ENCODE data around the gene DLGAP1.

The DLGAP1 gene

DNA sequence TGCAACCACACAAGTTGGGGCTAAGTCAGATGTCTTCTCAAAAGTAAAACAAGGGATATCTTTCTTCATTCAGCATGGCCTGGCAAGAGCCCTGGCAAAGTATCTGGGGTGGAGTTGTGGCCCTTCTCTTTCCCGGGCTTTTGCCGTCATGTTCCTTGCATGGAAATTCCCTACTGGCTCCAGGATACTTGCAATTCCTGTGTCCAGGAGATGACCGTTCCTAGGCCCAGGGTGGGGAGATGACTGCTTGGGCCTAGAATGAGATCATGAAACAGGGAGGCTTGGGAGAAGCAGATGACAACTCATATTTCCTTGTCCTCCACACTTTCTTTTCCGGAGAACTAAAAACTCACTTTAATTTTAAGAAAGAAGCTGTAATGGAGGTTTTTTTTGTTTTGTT lies 944.2 kb downstream of the DLGAP1 start:
- Histone ChIP-seq H3F3A (ENCODE audit: insufficient read depth, low read length) (no peaks in the 10 kb centered on the region), H3K4me3 (ENCODE audit: low read depth, low read length, poor library complexity, severe bottlenecking) (no peak overlapping the region), H3K27ac (ENCODE audit: low read depth, low read length, poor library complexity, severe bottlenecking) (no peak overlapping the region), H3K9me2 (ENCODE audit: low read depth, low read length) (no peaks in the 10 kb centered on the region), H3K9me3 (ENCODE audit: low read length) (no peaks in the 10 kb centered on the region), H3K36me3 (ENCODE audit: insufficient read depth, low read length) (no peaks in the 10 kb centered on the region), H3K4me2 (ENCODE audit: low read length) (no peak overlapping the region), H4K20me1 (ENCODE audit: insufficient read depth, low read length) (no peaks in the 10 kb centered on the region), H3K4me1 (ENCODE audit: insufficient read depth, low read length, severe bottlenecking) (peaks cover 23% of the 10 kb centered on the region), H3K79me2 (ENCODE audit: insufficient read depth, low read length) (no peaks in the 10 kb centered on the region), H2AFZ (ENCODE audit: low read length) (no peak overlapping the region), H3K9ac (ENCODE audit: low read length) (no peak overlapping the region), H3K27me3 (ENCODE audit: insufficient read depth, low read length) (no peaks in the 10 kb centered on the region)
- no peak for TF ChIP-seq EZH2 (IDR thresholded peaks at IDR 0.05; ENCODE audit: borderline replicate concordance, low read length)
- TF ChIP-seq CTCF (IDR thresholded peaks at IDR 0.05; ENCODE audit: low read length), result no peak

DNA sequence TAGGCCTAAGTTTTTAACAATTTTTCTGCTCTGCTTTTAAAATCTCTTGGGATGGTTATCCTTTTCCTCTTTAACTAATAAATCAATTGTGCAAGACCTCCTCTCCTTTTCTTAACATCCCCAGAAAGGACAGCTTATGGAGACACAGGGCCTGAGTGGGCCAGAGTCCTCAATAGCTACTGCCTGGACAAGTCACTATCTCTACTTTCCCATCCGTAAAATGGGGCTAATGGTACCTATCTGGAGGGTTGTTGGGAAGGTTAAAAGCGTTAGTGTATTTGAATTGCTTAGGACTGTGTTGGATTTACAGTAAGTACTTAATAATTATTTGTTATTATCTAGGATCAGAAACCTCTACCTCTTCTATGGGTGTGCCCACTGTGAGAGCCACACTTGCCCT lies 945.1 kb downstream of the DLGAP1 start:
- Histone ChIP-seq H3F3A (ENCODE audit: insufficient read depth, low read length) (no peaks in the 10 kb centered on the region), H3K36me3 (ENCODE audit: insufficient read depth, low read length) (no peaks in the 10 kb centered on the region), H2AFZ (ENCODE audit: low read length) (no peak overlapping the region), H3K4me2 (ENCODE audit: low read length) (no peak overlapping the region), H3K79me2 (ENCODE audit: insufficient read depth, low read length) (no peaks in the 10 kb centered on the region), H3K9ac (ENCODE audit: low read length) (no peak overlapping the region), H3K27me3 (ENCODE audit: insufficient read depth, low read length) (no peaks in the 10 kb centered on the region), H4K20me1 (ENCODE audit: insufficient read depth, low read length) (no peaks in the 10 kb centered on the region), H3K27ac (ENCODE audit: low read depth, low read length, poor library complexity, severe bottlenecking) (no peak overlapping the region), H3K9me2 (ENCODE audit: low read depth, low read length) (no peaks in the 10 kb centered on the region), H3K4me1 (ENCODE audit: insufficient read depth, low read length, severe bottlenecking) (peaks cover 23% of the 10 kb centered on the region), H3K4me3 (ENCODE audit: low read depth, low read length, poor library complexity, severe bottlenecking) (no peak overlapping the region), H3K9me3 (ENCODE audit: low read length) (no peaks in the 10 kb centered on the region)
- TF ChIP-seq EZH2 (IDR thresholded peaks at IDR 0.05; ENCODE audit: borderline replicate concordance, low read length) (no peak), CTCF (IDR thresholded peaks at IDR 0.05; ENCODE audit: low read length) (no peak)

GRCh38 chr18:3508576-3509549 lies 946.2 kb downstream of the DLGAP1 start:
- H3K79me2 ChIP-seq (ENCODE audit: insufficient read depth, low read length), result no peaks in the 10 kb centered on the region
- no peaks in the 10 kb centered on the region for H3K9me3 ChIP-seq (ENCODE audit: low read length)
- no peaks in the 10 kb centered on the region for H3F3A ChIP-seq (ENCODE audit: insufficient read depth, low read length)
- H3K27ac ChIP-seq (ENCODE audit: low read depth, low read length, poor library complexity, severe bottlenecking), result no peak overlapping the region
- H3K27me3 ChIP-seq (ENCODE audit: insufficient read depth, low read length), result no peaks in the 10 kb centered on the region
- no peak overlapping the region for H2AFZ ChIP-seq (ENCODE audit: low read length)
- H3K4me1 ChIP-seq (ENCODE audit: insufficient read depth, low read length, severe bottlenecking), result peaks cover 15% of the 10 kb centered on the region
- no peak overlapping the region for H3K4me2 ChIP-seq (ENCODE audit: low read length)
- no peaks in the 10 kb centered on the region for H4K20me1 ChIP-seq (ENCODE audit: insufficient read depth, low read length)
- H3K9me2 ChIP-seq (ENCODE audit: low read depth, low read length), result no peaks in the 10 kb centered on the region
- no peaks in the 10 kb centered on the region for H3K36me3 ChIP-seq (ENCODE audit: insufficient read depth, low read length)
- no peak overlapping the region for H3K4me3 ChIP-seq (ENCODE audit: low read depth, low read length, poor library complexity, severe bottlenecking)
- no peak for TF ChIP-seq CTCF (IDR thresholded peaks at IDR 0.05; ENCODE audit: low read length)
- no peak for TF ChIP-seq EZH2 (IDR thresholded peaks at IDR 0.05; ENCODE audit: borderline replicate concordance, low read length)
- no peak overlapping the region for H3K9ac ChIP-seq (ENCODE audit: low read length)

Data from OCI-LY1 (cell line).